Tibial nerve (tissue), 4 donors: ENCODE results near the gene METTL23. TPM values are rescaled to one million over a fixed set of nuclear protein-coding genes. Genes with fewer than 3 reads are reported as not detected.
"Not testable (repeated sequence)": the region's sequence is repeated elsewhere in the genome, so short reads cannot be mapped to it uniquely, and the experiment has no call there.

Experiments used
- DNase-seq, 2 donors: peaks; one replicate each; pipeline ENCODE4 v3.0.0-alpha.2; 2019; ENCODE audit warnings: low spot score in 2 of 2
- H3K27ac ChIP-seq, 4 donors: fragments of 200-600 bp; sonication (generic) in 3 of 4; one replicate each; pipeline ENCODE4 v1.5.1; 2017 to 2019; ENCODE audit warnings: mild to moderate bottlenecking in 1 of 4
- H3K27me3 ChIP-seq, 2 donors: fragments of 200-600 bp; sonication (generic) in 1 of 2; one replicate each; pipeline versions ENCODE4 v1.5.1 to v1.6.0; 2017 to 2019
- H3K36me3 ChIP-seq, 3 donors: fragments of 200-600 bp; sonication (generic); one replicate each; pipeline ENCODE4 v1.5.1; 2018 to 2019
- H3K4me1 ChIP-seq, 4 donors: fragments of 200-600 bp; sonication (generic) in 3 of 4; one replicate each; pipeline ENCODE4 v1.5.1; 2017 to 2019
- H3K4me3 ChIP-seq, 4 donors: fragments of 200-600 bp; sonication (generic) in 3 of 4; one replicate each; pipeline ENCODE4 v1.5.1; 2017 to 2019; ENCODE audit warnings: mild to moderate bottlenecking in 1 of 4, moderate library complexity in 1 of 4
- H3K9me3 ChIP-seq, 4 donors: fragments of 200-600 bp; sonication (generic) in 3 of 4; one replicate each; pipeline ENCODE4 v1.5.1; 2017 to 2019
- CTCF ChIP-seq, 5 experiments: fragments of 200-600 bp in 3 of 5; fragments of 450-650 bp in 2 of 5; sonication (generic) in 3 of 5; IDR thresholded peaks; one replicate each; pipeline ENCODE4 v1.5.1; 2016 to 2019; ENCODE audit warnings: antibody characterized with exemption in 5 of 5, mild to moderate bottlenecking in 3 of 5, moderate library complexity in 2 of 5
- EP300 ChIP-seq, 2 donors: sonication (generic); formaldehyde crosslinking; IDR thresholded peaks; one replicate each; pipeline ENCODE4 v1.6.1; 2017; ENCODE audit warnings: antibody characterized with exemption in 2 of 2, mild to moderate bottlenecking in 1 of 2
- POLR2A ChIP-seq, 2 donors: fragments of 450-650 bp; IDR thresholded peaks; one replicate each; pipeline ENCODE4 v1.6.1; 2017; ENCODE audit warnings: antibody characterized with exemption in 2 of 2, mild to moderate bottlenecking in 2 of 2, moderate library complexity in 2 of 2
- WGBS, 2 donors: methylation state at CpG; one replicate each; pipeline ENCODE4 v1.1.5; 2018; 5-methylcytosine and 5-hydroxymethylcytosine counted together
- total RNA-seq, 4 donors: library from RNA; depleted of rRNA; stranded (reverse); fragments of >200 nt; gene quantifications; one replicate each; pipeline ENCODE4 v1.1.0, GENCODE V29; 2016

The METTL23 gene
- total RNA-seq, 4 donors from 2014 or later, result 27.8 to 50.2 (median 30.8) TPM

- peaks cover 17 to 89% (median 43%) of the 10 kb centered on the region in 3 donors for H3K36me3 ChIP-seq
- TF ChIP-seq EP300 (IDR thresholded peaks at IDR 0.05) (no peak), CTCF (IDR thresholded peaks at IDR 0.05) (no peak)
- H3K9me3 ChIP-seq, result no peaks in the 10 kb centered on the region
- peak overlapping the region in 1 of 4 donors; percentile 14 for H3K27ac ChIP-seq
- H3K4me3 ChIP-seq, result no peak overlapping the region
- DNase-seq, result no peak
- no peaks in the 10 kb centered on the region for H3K27me3 ChIP-seq
- WGBS, 2 donors, result 75% methylated on average over 9 of the region's 9 CpGs
- peaks cover 0 to 51% (median 21%) of the 10 kb centered on the region in 4 donors for H3K4me1 ChIP-seq
Observed at GRCh38 chr17:76720941-76721340, 5.7 kb upstream of the METTL23 start.

GRCh38 chr17:76721463-76721862, 5.2 kb upstream of the METTL23 start:
- TF ChIP-seq EP300 (IDR thresholded peaks at IDR 0.05) (no peak), POLR2A (IDR thresholded peaks at IDR 0.05) (no peak), CTCF (IDR thresholded peaks at IDR 0.05) (no peak)
- WGBS, 2 donors, result 71 to 81% methylated on average over 10 of the region's 10 CpGs
- peaks cover 17 to 84% (median 43%) of the 10 kb centered on the region in 3 donors for H3K36me3 ChIP-seq
- peaks cover 0 to 47% (median 21%) of the 10 kb centered on the region in 4 donors for H3K4me1 ChIP-seq
- H3K27ac ChIP-seq, result no peak overlapping the region
- no peaks in the 10 kb centered on the region for H3K27me3 ChIP-seq
- DNase-seq, result no peak
- no peak overlapping the region for H3K4me3 ChIP-seq
- H3K9me3 ChIP-seq, result no peaks in the 10 kb centered on the region

- H3K36me3 ChIP-seq, result peaks cover 13 to 76% (median 43%) of the 10 kb centered on the region in 3 donors
- no peaks in the 10 kb centered on the region for H3K27me3 ChIP-seq
- H3K4me1 ChIP-seq, result peaks cover 0 to 40% (median 20%) of the 10 kb centered on the region in 4 donors
- no peak overlapping the region for H3K27ac ChIP-seq
- TF ChIP-seq CTCF (IDR thresholded peaks at IDR 0.05) (no peak), POLR2A (IDR thresholded peaks at IDR 0.05) (no peak), EP300 (IDR thresholded peaks at IDR 0.05) (no peak)
- DNase-seq, result no peak
- H3K9me3 ChIP-seq, result no peaks in the 10 kb centered on the region
- H3K4me3 ChIP-seq, result no peak overlapping the region
- whole genome bisulfite sequencing, 2 donors, result 94% methylated on average over 8 of the region's 8 CpGs
Observed at GRCh38 chr17:76722279-76722678, 4.4 kb upstream of the METTL23 start.

GRCh38 chr17:76722977-76723376, 3.7 kb upstream of the METTL23 start:
- WGBS, 2 donors, result 92 to 97% methylated on average over 8 of the region's 8 CpGs
- H3K9me3 ChIP-seq, H3K4me3 ChIP-seq, H3K27ac ChIP-seq, H3K27me3 ChIP-seq, DNase-seq: not testable (repeated sequence)
- Histone ChIP-seq H3K36me3 (peaks cover 13 to 69% (median 39%) of the 10 kb centered on the region in 3 donors), H3K4me1 (peaks cover 0 to 47% (median 27%) of the 10 kb centered on the region in 4 donors)

GRCh38 chr17:76723812-76724211, 2.8 kb upstream of the METTL23 start:
- WGBS, 2 donors, result 96% methylated on average over 9 of the region's 9 CpGs
- H3K4me3 ChIP-seq, result no peak overlapping the region
- H3K4me1 ChIP-seq, result peaks cover 0 to 55% (median 32%) of the 10 kb centered on the region in 4 donors
- peaks cover 13 to 61% (median 32%) of the 10 kb centered on the region in 3 donors for H3K36me3 ChIP-seq
- H3K27ac ChIP-seq, result no peak overlapping the region
- DNase-seq, result no peak
- no peaks in the 10 kb centered on the region for H3K9me3 ChIP-seq
- TF ChIP-seq POLR2A (IDR thresholded peaks at IDR 0.05) (no peak), EP300 (IDR thresholded peaks at IDR 0.05) (no peak), CTCF (IDR thresholded peaks at IDR 0.05) (no peak)
- no peaks in the 10 kb centered on the region for H3K27me3 ChIP-seq
